GM12875 (cell line): Measurements from ENCODE around the gene RNF111.
"Not testable (repeated sequence)": the region's sequence is repeated elsewhere in the genome, so short reads cannot be mapped to it uniquely, and the experiment has no call there.

Source experiments
- H3K4me3 ChIP-seq: one replicate; pipeline ENCODE4 v1.5.1; 2011; ENCODE audit warnings: low read depth, low read length, control low read depth
- TF ChIP-seq, protein P1 (sequence below): IDR thresholded peaks from 2 replicates; pipeline ENCODE4 v1.5.1; 2011; ENCODE audit warnings: low read depth, mild to moderate bottlenecking, control low read depth, inconsistent platforms, low read length, moderate library complexity, borderline replicate concordance; ENCODE audit not compliant: insufficient read depth

Gene RNF111

DNA sequence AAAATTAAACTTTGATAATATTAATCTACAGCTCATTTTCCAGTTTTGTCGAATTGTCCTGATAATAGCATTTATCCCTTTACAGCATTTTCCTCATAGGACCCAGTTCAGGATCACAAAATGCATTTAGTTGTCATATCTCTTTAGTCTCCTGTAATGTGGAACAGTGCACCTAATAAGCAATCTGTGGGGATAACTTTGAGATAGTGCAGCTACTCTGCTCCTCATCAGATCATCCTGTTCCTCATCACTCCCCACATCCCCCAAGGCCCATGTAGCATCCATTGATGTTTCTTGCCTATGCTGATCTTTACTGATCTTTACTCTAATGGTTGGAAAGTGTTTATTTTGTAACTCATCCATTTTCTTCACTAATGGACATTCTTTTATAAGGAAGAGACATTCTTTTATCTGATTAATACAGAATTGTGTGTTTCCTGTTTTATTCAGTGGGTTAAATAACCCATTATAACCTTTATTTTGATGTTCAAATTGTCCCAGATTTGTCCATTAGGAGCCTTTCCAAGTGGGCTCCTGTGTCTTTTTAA, 7.5 kb downstream of the RNF111 start:
- TF ChIP-seq, protein P1, sequence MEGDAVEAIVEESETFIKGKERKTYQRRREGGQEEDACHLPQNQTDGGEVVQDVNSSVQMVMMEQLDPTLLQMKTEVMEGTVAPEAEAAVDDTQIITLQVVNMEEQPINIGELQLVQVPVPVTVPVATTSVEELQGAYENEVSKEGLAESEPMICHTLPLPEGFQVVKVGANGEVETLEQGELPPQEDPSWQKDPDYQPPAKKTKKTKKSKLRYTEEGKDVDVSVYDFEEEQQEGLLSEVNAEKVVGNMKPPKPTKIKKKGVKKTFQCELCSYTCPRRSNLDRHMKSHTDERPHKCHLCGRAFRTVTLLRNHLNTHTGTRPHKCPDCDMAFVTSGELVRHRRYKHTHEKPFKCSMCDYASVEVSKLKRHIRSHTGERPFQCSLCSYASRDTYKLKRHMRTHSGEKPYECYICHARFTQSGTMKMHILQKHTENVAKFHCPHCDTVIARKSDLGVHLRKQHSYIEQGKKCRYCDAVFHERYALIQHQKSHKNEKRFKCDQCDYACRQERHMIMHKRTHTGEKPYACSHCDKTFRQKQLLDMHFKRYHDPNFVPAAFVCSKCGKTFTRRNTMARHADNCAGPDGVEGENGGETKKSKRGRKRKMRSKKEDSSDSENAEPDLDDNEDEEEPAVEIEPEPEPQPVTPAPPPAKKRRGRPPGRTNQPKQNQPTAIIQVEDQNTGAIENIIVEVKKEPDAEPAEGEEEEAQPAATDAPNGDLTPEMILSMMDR = no peak
- no peak overlapping the region for H3K4me3 ChIP-seq

DNA sequence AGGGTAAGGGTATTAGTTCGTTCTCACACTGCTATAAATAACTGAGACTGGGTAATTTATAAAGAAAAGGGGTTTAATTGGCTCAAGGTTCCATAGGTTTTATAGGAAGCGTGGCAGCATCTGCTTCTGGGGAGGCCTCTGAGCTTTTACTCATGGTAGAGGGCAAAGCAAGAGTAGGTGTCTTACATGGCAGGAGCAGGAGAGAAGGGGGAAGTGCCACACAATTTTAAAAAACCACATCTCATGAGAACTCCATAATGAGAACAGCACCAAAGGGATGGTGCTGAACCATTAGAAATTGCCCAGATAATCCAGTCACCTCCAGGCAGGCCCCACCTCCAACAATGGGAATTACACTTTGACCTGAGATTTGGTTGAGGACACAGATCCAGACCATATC, 12.2 kb downstream of the RNF111 start:
- no peak overlapping the region for H3K4me3 ChIP-seq
- TF ChIP-seq, protein P1 = no peak

DNA sequence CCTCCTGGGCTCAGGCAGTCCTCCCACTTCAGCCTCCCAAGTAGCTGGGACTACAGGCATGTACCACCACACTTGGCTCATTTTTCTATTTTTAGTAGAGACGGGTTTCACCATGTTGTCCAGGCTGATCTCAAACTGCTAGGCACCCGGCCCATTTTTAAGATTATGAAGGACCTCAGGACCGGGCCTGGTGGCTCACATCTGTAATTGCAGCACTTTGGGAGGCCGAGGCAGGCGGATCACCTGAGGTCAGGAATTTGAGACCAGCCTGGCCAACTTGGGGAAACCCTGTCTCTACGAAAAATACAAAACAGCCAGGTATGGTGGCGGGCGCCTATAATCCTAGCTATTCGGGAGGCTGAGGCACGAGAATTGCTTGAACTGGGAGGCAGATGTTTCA, 12.8 kb downstream of the RNF111 start:
- not testable (repeated sequence) for H3K4me3 ChIP-seq

DNA sequence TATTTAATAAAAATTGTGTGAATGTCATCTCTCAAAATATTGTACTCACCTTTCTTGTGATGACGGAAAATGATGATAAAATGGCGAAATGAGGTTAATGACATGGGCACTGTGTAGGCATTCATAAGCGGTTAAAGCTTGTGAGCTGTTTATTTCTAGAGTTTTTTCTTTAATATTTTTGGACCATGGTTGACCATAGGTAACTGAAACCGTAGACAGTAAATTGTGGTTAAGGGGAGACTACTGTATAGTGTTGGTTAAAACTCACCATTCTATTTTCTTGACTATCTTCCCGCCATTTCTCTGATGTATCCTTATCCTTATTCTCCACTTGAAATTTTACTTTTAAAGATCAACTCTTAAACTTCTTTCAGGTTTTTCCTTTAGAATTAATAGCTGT, 14.5 kb downstream of the RNF111 start:
- TF ChIP-seq, protein P1 = no peak
- H3K4me3 ChIP-seq = no peak overlapping the region

DNA sequence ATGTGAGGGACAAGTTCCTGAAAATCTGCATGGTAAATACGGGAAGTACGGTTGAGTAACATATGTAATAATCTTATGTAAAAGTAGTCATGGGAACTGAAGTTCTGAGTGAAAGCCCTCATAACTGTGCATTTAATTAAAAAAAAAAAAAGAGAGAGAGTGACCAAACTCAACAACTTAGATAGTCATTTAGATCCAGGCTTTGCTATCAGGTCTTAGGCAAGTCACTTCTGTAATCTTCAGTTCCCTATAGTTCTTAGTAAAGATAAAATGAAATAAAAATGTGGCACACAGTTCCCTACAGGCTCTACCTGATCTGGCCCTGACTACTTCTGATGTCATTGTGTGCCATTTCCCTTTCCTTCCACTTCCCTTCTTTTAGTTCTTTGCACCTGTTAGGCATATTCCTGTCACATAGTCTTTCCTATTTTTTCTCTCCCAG, 15.0 kb downstream of the RNF111 start:
- H3K4me3 ChIP-seq = no peak overlapping the region
- TF ChIP-seq, protein P1 = no peak

DNA sequence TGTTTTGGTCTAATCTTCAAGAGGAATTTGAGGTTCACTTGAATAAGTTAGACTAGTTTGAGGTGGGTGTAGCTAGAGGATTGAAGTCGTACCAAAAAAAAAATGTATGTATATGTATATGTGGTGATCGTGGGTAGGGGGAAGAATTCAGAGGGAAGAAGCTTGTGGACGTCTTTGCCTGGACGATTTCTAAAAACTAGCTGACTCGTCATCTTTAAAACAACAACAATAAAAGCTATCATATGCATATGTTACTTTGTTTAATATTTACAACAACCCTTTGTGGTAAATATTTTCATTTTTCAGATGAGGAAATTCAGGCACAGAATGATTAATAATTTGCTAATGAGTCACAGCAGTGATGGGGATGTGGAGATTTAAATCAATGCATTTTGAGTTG, 18.1 kb downstream of the RNF111 start:
- TF ChIP-seq, protein P1 = no peak

DNA sequence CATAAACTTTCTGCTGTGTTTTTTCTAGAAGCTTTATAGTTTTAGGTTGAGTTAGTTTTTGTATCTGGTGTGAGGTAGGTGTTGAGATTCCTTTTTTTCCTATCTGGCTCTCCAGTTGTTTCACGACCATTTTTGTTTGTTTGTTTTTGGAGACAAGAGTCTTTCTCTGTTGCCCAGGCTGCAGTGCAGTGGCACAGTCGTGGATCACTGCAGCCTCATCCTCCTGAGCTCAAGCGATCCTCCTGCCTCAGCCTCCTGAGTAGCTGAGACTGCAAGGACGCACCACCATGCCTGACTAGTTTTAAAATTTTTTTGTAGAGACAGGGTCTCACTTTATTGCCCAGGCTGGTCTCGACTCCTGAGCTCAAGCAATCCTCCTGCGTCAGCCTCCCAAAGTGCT, 20.6 kb downstream of the RNF111 start:
- TF ChIP-seq, protein P1 = no peak
- no peak overlapping the region for H3K4me3 ChIP-seq

More for the DNA sequence above, 18.1 kb downstream of the RNF111 start:
- H3K4me3 ChIP-seq = no peak overlapping the region
